GM19395 (cell line): ENCODE data around the gene GFRA4.

Experiments
- ATAC-seq: cut with Tn5 transposase; IDR thresholded peaks from one replicate; pipeline ENCODE4 v1.9.1; 2021; ENCODE audit warnings: mild to moderate bottlenecking, moderate library complexity; ENCODE audit not compliant: unreplicated experiment

The GFRA4 gene

GRCh38 chr20:3655131-3655405, 8.1 kb downstream of the GFRA4 start:
- no peak for ATAC-seq

- ATAC-seq = no peak
Observed at GRCh38 chr20:3654326-3655130, 8.7 kb downstream of the GFRA4 start.

GRCh38 chr20:3653921-3654320, 9.3 kb downstream of the GFRA4 start:
- no peak for ATAC-seq

GRCh38 chr20:3652676-3653596, 10.3 kb downstream of the GFRA4 start:
- ATAC-seq = no peak

DNA sequence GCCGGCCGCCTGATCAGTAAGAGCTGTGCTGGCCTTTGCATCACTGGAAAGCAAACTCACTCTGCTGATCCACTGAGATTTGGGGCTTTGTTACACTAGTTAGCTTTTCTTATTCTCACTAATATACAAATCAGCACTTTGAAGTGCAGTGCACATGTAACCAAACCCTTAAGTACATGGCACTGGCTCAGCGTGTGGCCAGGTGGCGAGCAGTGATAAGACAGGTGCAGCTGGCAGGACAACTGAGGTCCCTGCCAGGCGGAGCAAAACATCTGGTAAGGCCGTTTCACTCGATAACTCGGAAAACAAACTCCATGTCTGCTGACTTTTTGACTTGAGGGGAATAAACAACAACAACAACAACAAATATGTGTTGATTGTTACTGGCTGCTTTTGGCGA, 11.0 kb downstream of the GFRA4 start:
- no peak for ATAC-seq

DNA sequence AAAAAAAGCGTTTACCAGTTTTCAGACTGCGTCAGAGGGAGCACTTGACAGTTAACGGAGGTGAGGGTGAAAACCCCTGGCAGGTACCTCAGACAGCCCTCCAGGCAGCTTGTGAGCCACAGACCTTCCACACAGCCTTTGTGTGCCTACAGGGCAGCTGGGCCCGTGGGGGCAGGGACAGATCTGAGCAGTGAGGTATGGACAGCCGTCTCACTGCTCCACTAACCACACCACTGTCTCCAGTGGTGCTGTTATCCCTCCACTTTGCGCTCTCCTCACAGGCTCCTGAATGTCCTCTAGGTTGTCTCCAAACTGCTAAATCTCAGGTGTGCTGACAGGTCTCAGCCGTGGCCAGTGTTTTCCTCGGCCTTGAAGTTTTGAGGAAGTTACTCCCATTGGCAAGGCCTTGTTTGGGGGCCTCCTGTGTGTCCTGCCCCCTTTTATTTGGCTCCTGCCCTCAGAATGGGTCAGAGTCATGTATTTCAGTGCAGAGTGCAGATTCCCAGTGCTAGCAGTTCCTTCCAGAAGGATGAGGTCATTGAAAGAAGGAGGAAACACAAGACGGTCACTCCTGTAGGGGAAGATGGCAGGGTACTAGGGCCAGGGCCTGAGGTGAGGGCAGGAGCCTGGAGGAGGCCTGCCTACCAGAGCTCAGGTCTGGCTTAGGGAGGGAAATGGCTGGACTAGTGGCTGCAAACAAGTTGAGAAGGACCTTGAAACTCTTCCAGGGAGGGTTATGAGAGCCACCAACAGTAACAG, 11.8 kb downstream of the GFRA4 start:
- ATAC-seq = no peak

DNA sequence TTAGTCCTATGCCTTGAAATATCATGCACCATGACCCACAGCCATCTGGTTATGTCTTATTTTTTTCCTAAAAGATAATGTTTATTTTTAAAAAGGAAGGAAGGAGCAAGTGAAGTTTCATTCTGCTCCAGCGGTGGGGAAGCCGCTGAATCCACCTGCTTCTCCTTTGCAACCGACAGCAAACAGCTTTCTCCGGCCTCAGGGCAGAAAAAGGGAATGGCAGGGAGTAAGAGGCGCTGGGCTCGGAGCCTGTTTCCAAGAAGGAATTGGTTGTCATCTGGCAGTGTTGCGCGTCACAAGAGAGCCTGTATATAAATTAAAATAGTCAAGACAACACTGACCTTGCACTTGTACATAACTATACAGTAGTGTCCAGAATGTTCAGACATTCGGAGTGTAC, 14.2 kb downstream of the GFRA4 start:
- no peak for ATAC-seq

GRCh38 chr20:3647473-3647872, 15.7 kb downstream of the GFRA4 start:
- no peak for ATAC-seq

- no peak for ATAC-seq
Observed at GRCh38 chr20:3646651-3647050, 16.5 kb downstream of the GFRA4 start.

DNA sequence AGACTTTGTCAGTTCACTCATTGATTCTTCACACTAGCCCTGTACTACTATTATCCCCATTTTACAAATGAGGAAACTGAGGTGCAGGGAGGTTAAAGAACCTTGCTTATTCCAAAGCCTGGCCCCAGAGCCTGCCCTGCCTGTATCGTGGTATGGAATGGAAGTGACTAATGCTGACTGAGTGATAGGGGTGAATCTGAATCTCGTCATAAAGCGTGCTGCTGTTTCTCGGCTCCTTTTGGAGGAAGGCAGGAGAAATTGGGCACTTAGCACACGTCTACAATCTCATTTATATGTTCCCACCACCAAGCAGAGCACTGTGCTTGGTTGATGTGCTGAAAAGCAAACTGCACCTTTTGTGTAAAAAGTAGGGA, 17.1 kb downstream of the GFRA4 start:
- ATAC-seq = no peak

DNA sequence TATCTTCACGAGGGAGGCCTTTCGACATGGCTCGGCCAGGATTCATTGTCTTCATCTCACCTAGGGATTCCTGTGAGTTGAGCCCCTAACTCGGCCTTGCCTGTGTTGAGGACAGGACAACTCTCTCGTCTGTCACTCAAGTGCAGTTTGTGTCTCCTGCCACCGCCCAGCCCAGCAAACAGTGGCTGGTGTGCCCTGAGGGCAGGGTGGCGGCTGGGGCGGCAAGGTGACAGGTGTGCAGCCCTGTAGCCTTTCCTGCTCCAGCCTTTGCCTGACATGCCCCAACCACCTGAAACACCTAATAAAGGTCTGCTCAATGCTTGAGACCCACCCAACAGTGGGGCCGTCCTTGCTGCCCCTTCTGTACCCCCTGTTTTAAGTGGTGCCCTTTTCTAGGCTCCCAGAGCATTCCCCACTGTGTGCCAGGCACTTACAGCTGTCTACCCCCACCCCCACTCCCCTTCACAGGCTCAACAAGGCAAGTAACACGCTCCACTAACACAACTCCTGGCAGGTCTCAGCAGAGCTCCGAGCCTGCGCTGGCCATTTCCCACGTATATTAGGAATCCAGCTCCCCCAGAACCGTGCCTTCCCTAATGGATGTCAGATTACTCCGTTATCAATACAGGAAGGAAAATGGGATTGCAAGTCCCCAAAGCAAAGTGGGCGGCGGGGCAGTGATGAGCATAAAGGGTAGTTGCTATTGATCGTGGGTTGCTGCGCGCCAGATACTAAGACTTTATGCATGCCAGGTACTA, 17.7 kb downstream of the GFRA4 start:
- ATAC-seq = no peak

DNA sequence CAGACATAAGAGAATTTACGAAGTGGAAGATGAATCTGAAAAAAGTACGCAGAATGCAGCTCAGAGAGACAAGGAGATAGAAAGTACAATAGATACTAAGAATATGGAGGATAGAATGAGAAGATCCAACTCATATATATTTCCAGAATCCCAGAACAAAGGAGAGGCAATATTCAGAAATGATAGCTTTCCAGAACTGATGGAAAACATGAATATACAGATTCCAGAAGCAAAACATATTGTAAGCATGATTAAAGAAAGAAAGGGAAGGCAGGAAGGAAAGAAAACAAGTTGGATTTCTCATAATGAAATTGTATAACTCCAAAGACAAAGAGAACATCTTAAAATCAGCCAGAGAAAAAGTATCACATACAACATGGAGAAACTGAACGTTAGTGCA, 22.9 kb downstream of the GFRA4 start:
- ATAC-seq = no peak

- ATAC-seq = no peak
Observed at GRCh38 chr20:3635346-3635745, 27.9 kb downstream of the GFRA4 start.

DNA sequence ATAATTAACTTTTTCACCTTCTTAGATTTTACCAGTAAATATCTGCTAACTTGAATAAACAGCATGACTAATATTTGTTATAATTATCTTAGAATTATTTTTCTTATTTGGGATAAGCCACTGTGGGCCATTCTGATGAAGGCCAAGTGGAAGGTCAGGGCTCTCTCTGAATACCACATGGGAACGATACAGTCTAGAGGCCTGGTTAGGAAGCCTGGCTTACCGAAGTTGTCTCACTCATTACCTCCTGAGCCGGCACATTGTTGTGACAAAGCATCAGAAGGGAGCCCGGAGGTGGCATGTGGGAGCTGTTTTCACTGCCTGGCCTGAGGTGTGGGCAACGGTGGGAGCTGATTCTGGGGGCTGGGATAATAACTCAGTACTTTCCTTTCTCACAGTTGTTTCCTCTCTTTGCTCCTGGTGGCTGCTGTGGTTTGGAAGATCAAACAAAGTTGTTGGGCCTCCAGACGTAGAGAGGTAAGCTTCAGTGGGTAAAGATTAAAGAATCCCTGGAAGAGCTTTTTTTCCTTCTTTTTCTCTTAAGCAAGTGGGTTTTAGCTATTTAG, 29.2 kb downstream of the GFRA4 start:
- no peak for ATAC-seq

- ATAC-seq = no peak
Observed at GRCh38 chr20:3632311-3633004, 30.7 kb downstream of the GFRA4 start.

DNA sequence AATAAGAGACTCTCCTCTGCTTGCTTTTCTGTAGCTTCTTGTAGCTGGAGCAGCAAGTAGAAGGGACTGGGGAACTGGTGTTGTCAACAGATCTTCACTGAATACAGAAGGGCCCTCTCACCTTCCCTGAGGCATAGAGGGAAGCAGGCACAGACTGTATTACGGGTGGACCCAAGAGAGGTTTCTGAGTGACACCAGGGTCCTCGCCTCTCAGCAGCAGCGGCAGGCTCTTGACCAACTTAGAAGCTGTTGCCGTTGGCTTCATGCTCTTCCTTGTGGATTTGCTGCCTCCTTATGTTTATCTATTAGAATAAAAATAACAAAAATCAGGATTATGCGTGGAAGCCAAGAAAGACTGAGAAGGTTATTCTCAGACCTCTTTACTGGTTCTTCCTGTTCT, 31.7 kb downstream of the GFRA4 start:
- no peak for ATAC-seq

DNA sequence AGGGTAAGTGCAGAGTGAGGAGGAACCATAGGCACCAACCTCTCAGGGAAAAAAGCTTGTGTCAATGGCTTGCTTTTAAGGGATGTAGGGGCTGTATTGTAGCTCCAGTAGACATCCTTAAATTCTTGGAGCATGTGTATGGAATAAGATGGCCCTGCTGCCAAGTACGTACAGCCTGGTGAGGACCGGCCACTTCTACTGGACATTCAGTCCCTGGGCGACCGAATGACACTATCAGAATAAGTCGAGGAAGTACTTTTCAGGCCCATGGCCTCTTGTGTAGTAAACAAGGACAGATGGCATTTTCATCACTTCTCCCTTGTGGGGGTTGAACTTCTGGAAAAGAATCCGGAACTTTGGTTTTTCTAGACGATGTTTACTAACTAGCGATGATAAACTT, 32.8 kb downstream of the GFRA4 start:
- no peak for ATAC-seq

DNA sequence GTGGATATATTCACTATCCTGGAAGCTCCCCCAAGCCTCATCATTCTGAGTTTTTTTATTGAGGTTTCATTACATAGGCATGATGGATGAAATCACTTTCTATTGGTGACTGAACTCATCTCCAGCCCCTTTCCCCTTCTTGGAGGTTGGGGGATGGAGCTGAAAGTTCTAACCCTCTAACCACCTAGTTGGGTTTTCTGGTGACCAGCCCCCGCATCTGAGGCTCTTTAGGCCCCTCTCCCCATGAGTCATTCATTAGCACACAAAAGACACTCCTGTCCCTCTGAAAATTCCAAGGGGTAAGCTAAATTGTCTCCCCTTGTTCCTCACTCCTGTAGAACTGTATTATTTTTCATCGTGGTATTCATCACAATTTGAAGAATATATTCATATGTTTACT, 33.3 kb downstream of the GFRA4 start:
- ATAC-seq = no peak

DNA sequence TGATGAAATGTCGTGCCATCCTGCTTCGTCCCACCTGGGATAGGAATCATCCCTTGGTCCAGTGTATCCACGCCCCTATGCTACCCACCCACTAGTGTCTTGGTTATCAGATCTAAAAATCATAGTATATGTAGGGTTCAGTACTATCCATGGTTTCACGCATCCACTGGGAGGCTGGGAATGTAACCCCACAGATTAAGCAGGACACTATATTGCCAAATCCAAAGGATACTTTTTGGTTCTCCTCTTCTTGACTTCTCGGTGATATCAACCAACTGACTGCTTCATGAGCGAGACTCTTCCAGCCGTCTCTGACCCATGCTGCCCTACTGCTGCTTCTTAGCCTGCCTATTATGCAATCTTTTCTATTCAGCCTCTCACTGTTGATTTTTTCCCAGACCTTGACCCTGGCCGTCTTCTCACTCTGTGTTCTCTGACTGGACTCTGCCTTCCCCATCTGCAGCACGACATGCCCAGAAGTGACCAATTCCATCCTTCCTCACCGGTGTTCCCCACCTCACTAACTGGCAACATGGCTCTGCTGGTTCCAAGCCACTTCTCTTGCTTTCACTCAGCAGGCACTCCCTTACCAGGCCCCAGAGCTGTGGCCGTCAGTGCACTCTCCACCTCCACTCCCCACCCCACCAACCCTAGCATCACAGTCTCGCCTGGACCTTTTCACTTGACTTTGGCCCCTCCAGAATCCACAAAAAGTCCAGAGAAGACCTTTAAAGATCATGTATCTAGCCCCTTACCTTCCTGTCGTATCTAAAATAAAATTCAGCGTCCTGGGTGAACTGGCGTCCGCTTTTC, 34.5 kb downstream of the GFRA4 start:
- no peak for ATAC-seq
